ENCODE measurements around the gene PTPRC.

GRCh38 chr1:198638441-198638840 is 399 bp upstream of the PTPRC start:
- TF ChIP-seq POLR2A (IDR thresholded peaks at IDR 0.05; ENCODE audit: low read depth, low read length) (no peak), POLR2AphosphoS5 (IDR thresholded peaks at IDR 0.05; ENCODE audit: low read depth, low read length) (no peak), TAF1 (IDR thresholded peaks at IDR 0.05; ENCODE audit: low read depth, low read length) (no peak), SPI1 (IDR thresholded peaks at IDR 0.05; ENCODE audit: low read depth, low read length) (no peak), PAX5 (IDR thresholded peaks at IDR 0.05; ENCODE audit: insufficient read depth, low read length, severe bottlenecking) (no peak)

Data from GM12891 (cell line).